Thoracic aorta endothelial cell (primary cell): Measurements from ENCODE around the gene LYL1. TPM values are rescaled to one million over a fixed set of nuclear protein-coding genes. Genes with fewer than 3 reads are reported as not detected.

Experiments
- total RNA-seq: library from RNA; depleted of rRNA; stranded (reverse); fragments of >200 nt; gene quantifications from 2 replicates; pipeline ENCODE4 v1.2.3, GENCODE V29; 2012

LYL1 gene
- 50.1 and 52.8 TPM in 2 replicates for total RNA-seq

GRCh38 chr19:13102666-13103580 is at the start of gene LYL1:
Gene LYL1 (minus strand): TSS chr19:13102858. CDS start chr19:13101171, 1,687 bp downstream.

GRCh38 chr19:13150187-13150930 is 47.7 kb upstream of the LYL1 start, which contains the start of the genes IER2 and STX10:
Gene IER2 (plus strand): TSS chr19:13150411. CDS start chr19:13153187, 2,776 bp downstream.
Gene STX10 (minus strand): TSS chr19:13150375. CDS start chr19:13150173, 202 bp downstream.

GRCh38 chr19:13117772-13118423 is 15.2 kb upstream of the LYL1 start, which contains the start of gene NACC1:
Gene NACC1 (plus strand): TSS chr19:13118264. CDS start chr19:13135208, 16,944 bp downstream.

GRCh38 chr19:13116282-13117175 is 13.9 kb upstream of the LYL1 start, which contains the start of gene TRMT1:
Gene TRMT1 (minus strand): TSS chr19:13116740. CDS start chr19:13116399, 341 bp downstream.

Other genes with a start within 250 kb of the LYL1 start
- gene DNASE2, start 221.4 kb downstream of the LYL1 start, total RNA-seq = 12.1 and 20.0 TPM in 2 replicates
- not detected in 2 replicates for gene KLF1, start 215.7 kb downstream of the LYL1 start, total RNA-seq
- 29.9 and 38.1 TPM in 2 replicates for gene GCDH, start 211.7 kb downstream of the LYL1 start, total RNA-seq
- gene SYCE2, start 183.6 kb downstream of the LYL1 start, total RNA-seq = 0.07 TPM in 1 of 2 replicates, not detected in the other
- gene FARSA, start 169.1 kb downstream of the LYL1 start, total RNA-seq = 61.8 and 67.1 TPM in 2 replicates
- gene CALR, start 164.2 kb downstream of the LYL1 start, total RNA-seq = 1,763 and 1,853 TPM in 2 replicates
- 80.7 and 103 TPM in 2 replicates for gene RAD23A, start 157.0 kb downstream of the LYL1 start, total RNA-seq
- 30.1 and 32.4 TPM in 2 replicates for gene GADD45GIP1, start 145.6 kb downstream of the LYL1 start, total RNA-seq
- not detected in 2 replicates for gene DAND5, start 133.3 kb downstream of the LYL1 start, total RNA-seq
- gene NFIX, start 107.4 kb downstream of the LYL1 start, total RNA-seq = 34.7 and 36.3 TPM in 2 replicates
- gene TRMT1, start 13.9 kb upstream of the LYL1 start, total RNA-seq = 35.6 and 36.4 TPM in 2 replicates
- gene NACC1, start 15.4 kb upstream of the LYL1 start, total RNA-seq = 66.6 and 89.4 TPM in 2 replicates
- 67.8 and 70.6 TPM in 2 replicates for gene STX10, start 47.5 kb upstream of the LYL1 start, total RNA-seq
- 36.2 and 45.2 TPM in 2 replicates for gene IER2, start 47.6 kb upstream of the LYL1 start, total RNA-seq